ENCODE data around the gene HERPUD2. TPM values are rescaled to one million over a fixed set of nuclear protein-coding genes. Genes with fewer than 3 reads are reported as not detected.
"Not testable (repeated sequence)": the region's sequence is repeated elsewhere in the genome, so short reads cannot be mapped to it uniquely, and the experiment has no call there.

HERPUD2 gene
- total RNA-seq, 1 donor from 2014 or later: 17.9 TPM

GRCh38 chr7:35717013-35717412 is 22.1 kb upstream of the HERPUD2 start:
- no peak for ATAC-seq
- intact Hi-C loops (cut with DNase I): loop anchor here (2.0 kb wide), 1 partner anchor 84 kb away; the partner anchor contains the start of gene SEPTIN7

GRCh38 chr7:35716038-35716803 is 21.3 kb upstream of the HERPUD2 start:
- no peak for DNase-seq (ENCODE audit: missing footprints)
- intact Hi-C loops (cut with DNase I): loop anchor here (2.0 kb wide), 1 partner anchor 85 kb away; the partner anchor contains the start of gene SEPTIN7
- peak; percentile 54 for ATAC-seq

More at GRCh38 chr7:35717013-35717412, 22.1 kb upstream of the HERPUD2 start:
- no peak for DNase-seq (ENCODE audit: missing footprints)

GRCh38 chr7:35714862-35715261 is 19.9 kb upstream of the HERPUD2 start:
- no peak for DNase-seq (ENCODE audit: missing footprints)
- peak; percentile 13 for ATAC-seq
- intact Hi-C loops (cut with DNase I): no loop called here

GRCh38 chr7:35714407-35714806 is 19.5 kb upstream of the HERPUD2 start:
- no peak for DNase-seq (ENCODE audit: missing footprints)
- intact Hi-C loops (cut with DNase I): no loop called here
- ATAC-seq: no peak

DNA sequence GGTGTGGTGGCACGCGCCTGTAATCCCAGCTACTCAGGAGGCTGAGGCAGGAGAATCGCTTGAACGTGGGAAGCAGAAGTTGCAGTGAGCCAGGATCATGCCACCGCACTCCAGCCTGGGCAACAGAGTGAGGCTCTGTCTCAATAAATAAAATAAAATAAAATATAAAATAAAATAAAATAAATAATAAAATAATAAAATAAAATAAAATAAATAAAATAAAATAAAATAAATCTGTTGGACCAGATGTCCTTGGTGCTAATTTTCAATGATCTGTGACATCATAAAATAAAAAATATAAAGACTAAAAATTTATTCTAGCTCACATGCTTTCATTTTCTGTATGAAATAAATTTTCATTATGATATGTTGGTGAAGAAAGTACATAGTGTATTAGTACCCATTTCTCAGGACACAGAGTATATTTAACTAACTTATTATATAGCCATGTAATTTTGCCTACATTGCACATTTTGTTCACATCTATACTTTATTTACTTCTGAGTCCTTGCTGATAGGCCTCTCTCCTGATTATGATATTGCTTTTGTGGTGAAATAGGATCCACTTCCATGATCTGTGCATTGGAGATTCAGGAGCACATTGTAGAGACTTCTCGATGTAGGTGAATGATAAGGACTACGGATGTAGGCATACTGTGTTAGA is 17.8 kb upstream of the HERPUD2 start:
- DNase-seq (ENCODE audit: missing footprints) (no peak), ATAC-seq (no peak)
- intact Hi-C loops (cut with DNase I): loop anchor here (1.0 kb wide), 1 partner anchor 194 kb away; no protein-coding TSS in a partner anchor

DNA sequence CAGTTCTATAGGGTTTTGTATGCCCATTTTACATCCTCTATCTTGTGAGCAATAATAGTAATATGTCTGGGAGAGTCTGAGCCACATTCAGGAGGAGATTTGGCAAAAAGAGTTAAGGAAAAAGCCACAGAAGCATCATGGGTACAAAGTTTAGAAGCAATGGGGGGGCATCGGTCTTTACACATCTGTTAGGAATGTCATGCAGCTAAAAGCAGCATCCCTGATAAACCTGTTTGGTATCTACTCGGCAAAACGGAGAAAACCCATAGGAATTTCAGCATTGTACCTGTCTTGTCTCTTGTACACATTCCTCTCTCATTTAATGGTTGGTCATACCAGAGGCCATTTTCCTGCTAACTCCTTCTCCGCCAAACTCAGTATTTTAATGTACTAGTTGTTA is 12.5 kb upstream of the HERPUD2 start:
- DNase-seq (ENCODE audit: missing footprints) (no peak), ATAC-seq (no peak)
- intact Hi-C loops (cut with DNase I): loop anchor here (10.0 kb wide), 1 partner anchor 267 kb away; no protein-coding TSS in a partner anchor

GRCh38 chr7:35705932-35706461 is 11.1 kb upstream of the HERPUD2 start:
- DNase-seq (ENCODE audit: missing footprints) (no peak), ATAC-seq (no peak)
- intact Hi-C loops (cut with DNase I): loop anchor here (10.0 kb wide), 1 partner anchor 269 kb away; no protein-coding TSS in a partner anchor

- ATAC-seq: no peak
- no peak for DNase-seq (ENCODE audit: missing footprints)
- intact Hi-C loops (cut with DNase I): loop anchor here (10.0 kb wide), 1 partner anchor 271 kb away; no protein-coding TSS in a partner anchor
Observed at GRCh38 chr7:35704261-35704660, 9.3 kb upstream of the HERPUD2 start.

DNA sequence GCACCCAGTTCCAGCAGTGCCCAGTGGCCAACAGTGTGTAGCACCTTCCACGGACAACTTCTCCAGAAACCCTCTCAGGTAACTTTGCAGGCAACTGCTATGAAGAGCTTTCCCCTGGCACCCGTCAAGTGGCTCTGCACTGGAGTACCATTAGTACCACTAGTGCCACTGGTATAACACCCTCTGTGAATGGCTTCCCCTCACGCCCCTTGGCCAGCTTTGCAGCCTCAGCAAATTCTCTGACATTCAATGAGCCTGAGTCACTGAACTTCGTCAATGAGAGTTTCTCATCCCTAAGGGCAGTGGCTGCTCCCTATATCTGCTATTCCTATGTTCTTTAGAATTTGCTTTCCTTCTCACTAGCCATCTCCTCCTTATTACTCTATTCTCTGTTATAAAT is 7.6 kb upstream of the HERPUD2 start:
- no peak for ATAC-seq
- intact Hi-C loops (cut with DNase I): loop anchor here (10.0 kb wide), 1 partner anchor 272 kb away; no protein-coding TSS in a partner anchor
- no peak for DNase-seq (ENCODE audit: missing footprints)

GRCh38 chr7:35701287-35701900 is 6.5 kb upstream of the HERPUD2 start:
- ATAC-seq: no peak
- no peak for DNase-seq (ENCODE audit: missing footprints)
- intact Hi-C loops (cut with DNase I): loop anchor here (10.0 kb wide), 1 partner anchor 273 kb away; no protein-coding TSS in a partner anchor

GRCh38 chr7:35700865-35701264 is 5.9 kb upstream of the HERPUD2 start:
- intact Hi-C loops (cut with DNase I): loop anchor here (10.0 kb wide), 1 partner anchor 274 kb away; no protein-coding TSS in a partner anchor
- no peak for ATAC-seq

GRCh38 chr7:35700333-35700732 is 5.4 kb upstream of the HERPUD2 start:
- DNase-seq (ENCODE audit: missing footprints) (no peak), ATAC-seq (no peak)
- intact Hi-C loops (cut with DNase I): loop anchor here (10.0 kb wide), 1 partner anchor 274 kb away; no protein-coding TSS in a partner anchor

More at GRCh38 chr7:35700865-35701264, 5.9 kb upstream of the HERPUD2 start:
- no peak for DNase-seq (ENCODE audit: missing footprints)

GRCh38 chr7:35699796-35700305 is 4.9 kb upstream of the HERPUD2 start:
- no peak for DNase-seq (ENCODE audit: missing footprints)
- intact Hi-C loops (cut with DNase I): loop anchor here (10.0 kb wide), 2 partner anchors 275 to 605 kb away; no protein-coding TSS in a partner anchor
- ATAC-seq: no peak

DNA sequence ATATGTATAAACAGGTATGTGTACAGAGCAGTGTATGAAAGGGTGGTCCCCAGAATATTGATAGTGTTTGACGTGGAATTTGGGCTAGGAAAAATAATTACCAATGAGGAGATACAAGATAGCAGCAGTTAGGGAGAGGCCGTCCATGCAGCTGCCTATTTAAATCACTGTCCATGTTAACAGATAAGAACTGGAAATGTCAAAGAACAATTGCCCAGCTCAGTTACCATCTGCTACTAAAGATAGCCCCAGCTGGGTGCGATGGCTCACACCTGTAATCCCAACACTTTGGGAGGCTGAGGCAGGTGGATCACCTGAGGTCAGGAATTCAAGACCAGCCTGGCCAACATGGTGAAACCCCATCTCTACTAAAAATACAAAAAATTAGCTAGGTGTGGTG is 3.4 kb upstream of the HERPUD2 start:
- not testable (repeated sequence) for ATAC-seq; DNase-seq (ENCODE audit: missing footprints)
- intact Hi-C loops (cut with DNase I): loop anchor here (10.0 kb wide), 1 partner anchor 606 kb away; no protein-coding TSS in a partner anchor

- ATAC-seq (no peak), DNase-seq (ENCODE audit: missing footprints) (no peak)
- intact Hi-C loops (cut with DNase I): loop anchor here (10.0 kb wide), 1 partner anchor 607 kb away; no protein-coding TSS in a partner anchor
Observed at GRCh38 chr7:35697414-35698175, 2.7 kb upstream of the HERPUD2 start.

DNA sequence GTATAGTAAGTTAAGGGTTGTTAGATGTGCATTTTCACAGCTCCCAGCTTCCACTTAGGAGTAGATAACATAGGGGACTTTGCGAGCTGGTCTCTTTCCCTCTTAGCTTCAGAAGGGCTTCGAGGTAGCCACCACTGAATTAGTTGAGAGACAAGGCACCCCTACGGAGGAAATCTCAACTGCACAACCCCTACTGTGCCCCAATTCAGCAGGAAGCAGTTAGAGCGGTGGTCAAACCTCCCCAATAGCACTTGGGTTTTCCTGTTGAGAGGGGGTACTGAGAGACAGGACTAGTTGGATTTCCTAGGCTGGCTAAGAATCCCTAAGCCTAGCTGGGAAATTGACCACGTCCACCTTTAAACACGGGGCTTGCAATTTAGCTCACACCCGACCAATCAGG is 1.1 kb upstream of the HERPUD2 start:
- DNase-seq (ENCODE audit: missing footprints): no peak
- intact Hi-C loops (cut with DNase I): loop anchor here (10.0 kb wide), 1 partner anchor 609 kb away; no protein-coding TSS in a partner anchor
- no peak for ATAC-seq

DNA sequence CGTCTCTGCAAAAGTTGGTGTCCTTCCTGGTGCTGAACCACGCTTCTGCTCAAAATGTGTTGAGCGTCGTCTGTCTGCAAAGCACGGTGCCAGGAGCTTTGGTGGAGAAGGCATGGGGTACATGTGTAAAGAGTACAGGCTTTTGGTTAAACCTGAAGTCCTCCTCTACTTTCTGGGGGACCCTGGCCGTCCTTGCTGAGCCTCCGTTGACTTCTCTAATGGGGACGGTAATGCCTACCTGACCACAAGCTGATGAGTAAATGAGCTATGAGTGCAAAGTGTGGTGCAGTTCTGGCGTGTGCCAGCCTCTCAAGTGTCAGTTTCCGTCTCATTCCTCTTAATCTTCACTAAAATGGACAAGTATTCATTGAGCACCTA is 527 bp upstream of the HERPUD2 start:
- DNase-seq (ENCODE audit: missing footprints): no peak
- intact Hi-C loops (cut with DNase I): loop anchor here (10.0 kb wide), 1 partner anchor 609 kb away; no protein-coding TSS in a partner anchor
- ATAC-seq: peak; percentile 2
